Activated CD8-positive, alpha-beta memory T cell treated with anti-CD3 and anti-CD28 coated beads, Interleukin-2, amount 50 U/mL, for 24 hours (primary cell): ENCODE data around the gene MIEF1.

Experiments used
- DNase-seq: peaks from one replicate; pipeline ENCODE4 v3.0.0-alpha.2; 2020; ENCODE audit errors: extremely low read depth

Gene MIEF1

GRCh38 chr22:39558950-39559349 lies 56.9 kb downstream of the MIEF1 start:
- no peak for DNase-seq

GRCh38 chr22:39559456-39560105 lies 57.5 kb downstream of the MIEF1 start:
- DNase-seq = no peak

GRCh38 chr22:39560127-39560526 lies 58.0 kb downstream of the MIEF1 start:
- DNase-seq = no peak

- DNase-seq = no peak
Measured at GRCh38 chr22:39562839-39563489, 60.9 kb downstream of the MIEF1 start.

- no peak for DNase-seq
Measured at GRCh38 chr22:39563571-39564428, 61.7 kb downstream of the MIEF1 start.

GRCh38 chr22:39565414-39565944 lies 63.4 kb downstream of the MIEF1 start:
- no peak for DNase-seq

- no peak for DNase-seq
Measured at GRCh38 chr22:39567135-39567946, 65.3 kb downstream of the MIEF1 start.
